DND-41 (cell line): Measurements from ENCODE around the gene TENT4B.
"Not testable (repeated sequence)": the region's sequence is repeated elsewhere in the genome, so short reads cannot be mapped to it uniquely, and the experiment has no call there.

Source experiments
- ATAC-seq: fragments of 200-7000 bp; cut with Tn5 transposase; 3 replicates; pipeline ENCODE4 v1.9.1; 2021; ENCODE audit warnings: low read depth; ENCODE audit not compliant: insufficient read depth
- DNase-seq: peaks from one replicate; pipeline ENCODE4 v3.0.0-alpha.2; 2020
- H2AFZ ChIP-seq: 2 replicates; pipeline ENCODE4 v1.6.0; 2012; ENCODE audit warnings: low read depth, low read length
- H3K27ac ChIP-seq: 2 replicates; pipeline ENCODE4 v1.5.1; 2012; ENCODE audit warnings: low read length, inconsistent platforms
- H3K27me3 ChIP-seq: fragments of 200-600 bp; sonication (generic); 2 replicates; pipeline ENCODE4 v1.6.0; 2012; ENCODE audit warnings: low read length, mild to moderate bottlenecking, inconsistent platforms; ENCODE audit not compliant: insufficient read depth, poor library complexity
- H3K36me3 ChIP-seq: 2 replicates; pipeline ENCODE4 v1.5.1; 2012; ENCODE audit warnings: low read length, inconsistent platforms; ENCODE audit not compliant: insufficient read depth
- H3K4me1 ChIP-seq: 2 replicates; pipeline ENCODE4 v1.5.1; 2012; ENCODE audit warnings: mild to moderate bottlenecking, low read length; ENCODE audit not compliant: insufficient read depth
- H3K4me2 ChIP-seq: 2 replicates; pipeline ENCODE4 v1.6.0; 2012; ENCODE audit warnings: mild to moderate bottlenecking, moderate library complexity, low read length, inconsistent platforms; ENCODE audit not compliant: insufficient read depth
- H3K4me3 ChIP-seq, 2 experiments: fragments of 200-600 bp in 1 of 2; shearing (Covaris generic) in 1 of 2; 2 replicates each; pipeline ENCODE4 v1.5.1; 2012 to 2016; ENCODE audit warnings: inconsistent platforms in 2 of 2, low read length in 2 of 2, mild to moderate bottlenecking in 2 of 2, low read depth in 1 of 2, moderate library complexity in 1 of 2
- H3K79me2 ChIP-seq: 2 replicates; pipeline ENCODE4 v1.6.0; 2012; ENCODE audit warnings: low read length, inconsistent platforms; ENCODE audit not compliant: insufficient read depth
- H3K9ac ChIP-seq: 2 replicates; pipeline ENCODE4 v1.6.0; 2012; ENCODE audit warnings: low read depth, mild to moderate bottlenecking, inconsistent platforms, low read length, moderate library complexity
- H3K9me3 ChIP-seq: 2 replicates; pipeline ENCODE4 v1.5.1; 2012; ENCODE audit warnings: low read length, moderate library complexity, mild to moderate bottlenecking, inconsistent platforms; ENCODE audit not compliant: insufficient read depth, severe bottlenecking
- H4K20me1 ChIP-seq: 2 replicates; pipeline ENCODE4 v1.6.0; 2012; ENCODE audit warnings: low read length; ENCODE audit not compliant: insufficient read depth
- CTCF ChIP-seq: IDR thresholded peaks from 2 replicates; pipeline ENCODE4 v1.5.1; 2012; ENCODE audit warnings: borderline replicate concordance, low read length, moderate library complexity, mild to moderate bottlenecking; ENCODE audit not compliant: poor library complexity, severe bottlenecking; ENCODE audit errors: extremely low read depth
- EZH2 ChIP-seq: IDR thresholded peaks from 3 replicates; pipeline ENCODE4 v1.6.1; 2012; ENCODE audit warnings: borderline replicate concordance, low read depth, mild to moderate bottlenecking, moderate library complexity, low read length, inconsistent platforms; ENCODE audit not compliant: severe bottlenecking

TENT4B gene

GRCh38 chr16:50124769-50125168 lies 28.3 kb upstream of the TENT4B start:
- H3K4me3 ChIP-seq: no peak overlapping the region
- H3K4me2 ChIP-seq: no peak overlapping the region
- no peaks in the 10 kb centered on the region for H3K79me2 ChIP-seq
- TF ChIP-seq EZH2: no peak
- TF ChIP-seq CTCF: no peak
- H3K9ac ChIP-seq: no peak overlapping the region
- no peak for DNase-seq
- ATAC-seq: no peak
- no peaks in the 10 kb centered on the region for H3K36me3 ChIP-seq
- H3K4me1 ChIP-seq: no peaks in the 10 kb centered on the region
- H2AFZ ChIP-seq: no peak overlapping the region
- no peaks in the 10 kb centered on the region for H3K9me3 ChIP-seq
- H3K27ac ChIP-seq: no peak overlapping the region
- H3K27me3 ChIP-seq: no peaks in the 10 kb centered on the region
- no peaks in the 10 kb centered on the region for H4K20me1 ChIP-seq

- ATAC-seq (no peak), DNase-seq (no peak)
- Histone ChIP-seq H3K9ac (no peak overlapping the region), H3K27ac (no peak overlapping the region), H2AFZ (no peak overlapping the region), H4K20me1 (no peaks in the 10 kb centered on the region), H3K4me2 (no peak overlapping the region), H3K27me3 (no peaks in the 10 kb centered on the region), H3K4me3 (no peak overlapping the region), H3K36me3 (no peaks in the 10 kb centered on the region), H3K4me1 (no peaks in the 10 kb centered on the region), H3K9me3 (no peaks in the 10 kb centered on the region), H3K79me2 (no peaks in the 10 kb centered on the region)
- TF ChIP-seq EZH2 (no peak), CTCF (no peak)
Observed at GRCh38 chr16:50126183-50126582, 26.9 kb upstream of the TENT4B start.

- not testable (repeated sequence) for H2AFZ ChIP-seq, H3K4me2 ChIP-seq, H3K27me3 ChIP-seq, H3K36me3 ChIP-seq, H4K20me1 ChIP-seq, H3K27ac ChIP-seq, H3K9me3 ChIP-seq, ATAC-seq, H3K4me1 ChIP-seq, H3K79me2 ChIP-seq, H3K9ac ChIP-seq, H3K4me3 ChIP-seq, DNase-seq
Observed at GRCh38 chr16:50132571-50132970, 20.5 kb upstream of the TENT4B start.

GRCh38 chr16:50133214-50133613 lies 19.9 kb upstream of the TENT4B start:
- Histone ChIP-seq H3K9me3 (no peaks in the 10 kb centered on the region), H3K4me2 (no peak overlapping the region), H3K9ac (no peak overlapping the region), H3K36me3 (no peaks in the 10 kb centered on the region), H3K79me2 (no peaks in the 10 kb centered on the region), H3K4me1 (no peaks in the 10 kb centered on the region), H4K20me1 (no peaks in the 10 kb centered on the region), H3K4me3 (no peak overlapping the region), H3K27me3 (no peaks in the 10 kb centered on the region), H3K27ac (no peak overlapping the region), H2AFZ (no peak overlapping the region)
- no peak for TF ChIP-seq EZH2
- TF ChIP-seq CTCF: no peak
- DNase-seq: no peak
- no peak for ATAC-seq
